Measurements from ENCODE around the gene PHOSPHO2. TPM values are rescaled to one million over a fixed set of nuclear protein-coding genes. Genes with fewer than 3 reads are reported as not detected.

Gene PHOSPHO2
- total RNA-seq, 1 donor from 2014 or later: 3.6 TPM

DNA sequence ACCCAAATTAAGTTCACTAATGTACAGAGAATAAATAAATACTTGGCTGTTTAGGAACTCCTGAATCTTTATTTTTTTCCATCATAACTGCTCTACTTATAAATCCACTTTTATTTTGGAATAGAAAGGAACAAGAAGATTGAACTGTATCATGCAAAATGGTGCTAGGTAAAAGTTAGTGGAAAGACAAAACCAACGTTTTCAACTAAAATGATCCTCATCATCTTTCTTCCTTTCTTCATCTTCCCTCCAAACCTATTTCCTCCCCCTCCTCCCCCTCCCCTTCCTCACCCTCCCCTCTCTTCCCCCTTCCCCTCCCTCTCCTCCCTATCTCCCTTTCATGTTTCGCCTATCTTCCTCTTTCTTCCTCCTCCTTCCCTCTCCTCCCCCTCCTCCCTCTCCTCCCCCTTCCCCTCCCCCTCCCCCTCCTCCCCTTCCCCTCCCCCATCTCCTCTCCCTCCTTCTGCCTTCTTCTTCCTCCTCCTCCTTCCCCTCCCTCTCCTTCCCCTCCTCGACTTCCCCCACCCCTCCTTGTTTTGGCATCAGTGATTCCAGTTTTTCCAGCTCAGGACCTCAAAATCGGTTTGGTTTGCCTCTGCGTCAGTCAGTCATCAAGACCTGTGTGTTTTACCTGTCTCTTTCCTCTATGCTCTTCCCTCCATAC, 44.4 kb downstream of the PHOSPHO2 start:
- DNase-seq (ENCODE audit: missing footprints) (no peak), ATAC-seq (no peak)
- intact Hi-C loops (cut with DNase I): no loop called here

GRCh38 chr2:169739351-169739750, 45.1 kb downstream of the PHOSPHO2 start:
- ATAC-seq (no peak), DNase-seq (ENCODE audit: missing footprints) (no peak)
- intact Hi-C loops (cut with DNase I): no loop called here

DNA sequence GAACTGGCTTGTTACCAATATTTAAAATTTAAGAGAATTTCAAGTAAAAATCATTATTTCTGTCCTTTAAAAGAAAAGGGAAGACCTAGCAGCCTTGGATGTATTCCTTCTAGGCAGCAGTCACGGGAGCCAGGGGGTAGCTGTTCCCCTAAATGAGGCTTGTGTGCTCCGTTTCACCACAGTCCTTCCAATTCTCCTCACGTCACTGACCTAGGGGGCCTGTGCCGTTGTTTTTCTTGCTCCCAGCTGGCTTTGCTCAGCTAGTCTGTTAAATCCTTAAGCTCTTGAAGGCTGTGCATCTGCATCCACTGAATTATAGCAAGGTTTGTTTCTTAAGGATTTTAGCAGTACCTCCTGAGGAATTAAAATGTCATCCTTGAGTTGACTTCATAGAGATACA, 49.3 kb downstream of the PHOSPHO2 start:
- ATAC-seq (no peak), DNase-seq (ENCODE audit: missing footprints) (no peak)
- intact Hi-C loops (cut with DNase I): no loop called here

DNA sequence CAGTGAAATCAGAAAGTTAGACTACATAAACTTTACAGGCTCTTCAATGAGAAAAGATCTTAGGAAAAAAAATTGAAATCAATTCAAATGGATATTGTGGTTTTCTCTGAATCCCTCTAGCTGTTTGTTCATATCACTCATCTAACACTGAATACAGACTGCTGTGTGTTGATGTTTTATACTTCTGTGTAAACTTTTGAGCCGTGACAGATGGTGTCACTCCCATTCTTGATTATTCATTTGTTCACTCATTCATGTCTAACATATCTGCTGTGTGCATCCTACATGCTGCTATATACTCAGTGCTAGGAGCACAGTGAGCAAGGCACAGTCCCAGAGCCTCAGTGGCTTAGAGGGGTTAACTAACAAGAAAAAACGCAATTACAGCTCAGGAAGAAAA, 52.0 kb downstream of the PHOSPHO2 start:
- intact Hi-C loops (cut with DNase I): no loop called here
- DNase-seq (ENCODE audit: missing footprints) (no peak), ATAC-seq (no peak)

- ATAC-seq (no peak), DNase-seq (ENCODE audit: missing footprints) (no peak)
- intact Hi-C loops (cut with DNase I): no loop called here
These were observed 54.0 kb downstream of the PHOSPHO2 start for GRCh38 chr2:169748319-169748718.

Other genes starting within 250 kb of the PHOSPHO2 start
- gene BBS5, start 215.0 kb upstream of the PHOSPHO2 start, total RNA-seq: 8.0 TPM
- gene KLHL41, start 184.8 kb upstream of the PHOSPHO2 start, total RNA-seq: 159 TPM
- 112 TPM for gene FASTKD1, start 120.6 kb upstream of the PHOSPHO2 start, total RNA-seq
- 34.7 TPM for gene PPIG, start 110.1 kb upstream of the PHOSPHO2 start, total RNA-seq
- 0.11 TPM for gene CFAP210, start 64 bp upstream of the PHOSPHO2 start, total RNA-seq
- gene KLHL23, start 39.4 kb downstream of the PHOSPHO2 start, total RNA-seq: 21.6 TPM
- gene SSB, start 104.4 kb downstream of the PHOSPHO2 start, total RNA-seq: 52.7 TPM
- gene METTL5, start 130.4 kb downstream of the PHOSPHO2 start, total RNA-seq: 69.8 TPM
- gene UBR3, start 133.0 kb downstream of the PHOSPHO2 start, total RNA-seq: 109 TPM